Fibroblast of villous mesenchyme (primary cell): ENCODE measurements around the gene C21orf91. TPM values are rescaled to one million over a fixed set of nuclear protein-coding genes. Genes with fewer than 3 reads are reported as not detected.
A peak's percentile ranks its signal among the peaks of the same experiment; 100 is the strongest.

Experiments
- DNase-seq: peaks from one replicate; pipeline ENCODE4 v3.0.0-alpha.2; 2010; ENCODE audit warnings: low read depth
- H3K4me3 ChIP-seq: 2 replicates; pipeline ENCODE4 v1.5.1; 2011; ENCODE audit warnings: low read depth, mild to moderate bottlenecking, low read length
- CTCF ChIP-seq: IDR thresholded peaks from 2 replicates; pipeline ENCODE4 v1.5.1; 2012; ENCODE audit warnings: low read depth, mild to moderate bottlenecking, low read length; ENCODE audit not compliant: insufficient read depth
- total RNA-seq: library from RNA; depleted of rRNA; stranded (reverse); fragments of >200 nt; gene quantifications from 2 replicates; pipeline ENCODE4 v1.2.3, GENCODE V29; 2012

The C21orf91 gene
- total RNA-seq, 1 donor, result 10.4 TPM

GRCh38 chr21:17794518-17795145 is 24.5 kb downstream of the C21orf91 start:
- no peak for DNase-seq
- TF ChIP-seq CTCF, result no peak
- H3K4me3 ChIP-seq, result no peak overlapping the region

- peak overlapping the region; percentile 44 for H3K4me3 ChIP-seq
- DNase-seq, result peak; percentile 58
- no peak for TF ChIP-seq CTCF
Measured at GRCh38 chr21:17793246-17794123, 25.7 kb downstream of the C21orf91 start.

GRCh38 chr21:17789656-17790055 is 29.5 kb downstream of the C21orf91 start:
- TF ChIP-seq CTCF, result no peak
- DNase-seq, result no peak
- H3K4me3 ChIP-seq, result no peak overlapping the region

- TF ChIP-seq CTCF, result no peak
- DNase-seq, result no peak
Measured at GRCh38 chr21:17789069-17789468, 30.1 kb downstream of the C21orf91 start.

GRCh38 chr21:17786851-17787181 is 32.3 kb downstream of the C21orf91 start:
- no peak overlapping the region for H3K4me3 ChIP-seq
- no peak for TF ChIP-seq CTCF
- no peak for DNase-seq

More at GRCh38 chr21:17789069-17789468, 30.1 kb downstream of the C21orf91 start:
- H3K4me3 ChIP-seq, result no peak overlapping the region

GRCh38 chr21:17786071-17786850 is 32.9 kb downstream of the C21orf91 start:
- TF ChIP-seq CTCF, result no peak
- DNase-seq, result no peak
- H3K4me3 ChIP-seq, result no peak overlapping the region
